DOHH2 (cell line): ENCODE data around the gene RANBP10.
A peak's percentile ranks its signal among the peaks of the same experiment; 100 is the strongest.

Source experiments
- H3F3A ChIP-seq: fragments of 200-600 bp; sonication (generic), shearing (Covaris generic); 2 replicates; pipeline ENCODE4 v1.6.0; 2016; ENCODE audit warnings: antibody characterized with exemption, mild to moderate bottlenecking; ENCODE audit not compliant: control insufficient read depth, insufficient read depth
- H3K27ac ChIP-seq: fragments of 200-600 bp; sonication (generic); 2 replicates; pipeline ENCODE4 v1.5.1; 2014; ENCODE audit warnings: low read depth, mild to moderate bottlenecking, low read length, moderate library complexity
- H3K27me3 ChIP-seq: fragments of 200-600 bp; sonication (generic); 2 replicates; pipeline ENCODE4 v1.6.1; 2014; ENCODE audit warnings: mild to moderate bottlenecking, low read length, mixed read lengths; ENCODE audit not compliant: control insufficient read depth
- H3K36me3 ChIP-seq: fragments of 200-600 bp; sonication (generic); 2 replicates; pipeline ENCODE4 v1.6.1; 2014; ENCODE audit warnings: mild to moderate bottlenecking, low read length, moderate library complexity, mixed read lengths; ENCODE audit not compliant: control insufficient read depth
- H3K4me1 ChIP-seq: fragments of 200-600 bp; sonication (generic); 2 replicates; pipeline ENCODE4 v1.6.1; 2014; ENCODE audit warnings: mild to moderate bottlenecking, low read length, mixed read lengths; ENCODE audit not compliant: control insufficient read depth
- H3K4me2 ChIP-seq: fragments of 200-600 bp; sonication (generic); 2 replicates; pipeline ENCODE4 v1.6.0; 2014; ENCODE audit warnings: mild to moderate bottlenecking, low read length, moderate library complexity
- H3K4me3 ChIP-seq: fragments of 200-600 bp; sonication (generic); 2 replicates; pipeline ENCODE4 v1.5.1; 2014; ENCODE audit warnings: mild to moderate bottlenecking, low read length, mixed read lengths
- H3K79me2 ChIP-seq: fragments of 200-600 bp; sonication (generic); 2 replicates; pipeline ENCODE4 v1.6.1; 2014; ENCODE audit warnings: mild to moderate bottlenecking, low read length, mixed read lengths; ENCODE audit not compliant: control insufficient read depth
- H3K9me2 ChIP-seq: fragments of 200-600 bp; sonication (generic); replicated peaks from 2 replicates; pipeline ENCODE4 v1.6.1; 2014; ENCODE audit warnings: mild to moderate bottlenecking, low read length, mixed read lengths; ENCODE audit not compliant: control insufficient read depth
- H3K9me3 ChIP-seq: fragments of 200-600 bp; sonication (generic); 2 replicates; pipeline ENCODE4 v1.6.1; 2014; ENCODE audit warnings: antibody characterized with exemption, low read length, mixed read lengths; ENCODE audit not compliant: control insufficient read depth, insufficient read depth
- H4K20me1 ChIP-seq: fragments of 200-600 bp; sonication (generic); 2 replicates; pipeline ENCODE4 v1.6.0; 2014; ENCODE audit warnings: low read depth, mild to moderate bottlenecking, antibody characterized with exemption, low read length, moderate library complexity; ENCODE audit not compliant: control insufficient read depth, insufficient read depth
- CTCF ChIP-seq: fragments of 200-600 bp; sonication (generic); IDR thresholded peaks from one replicate; pipeline ENCODE4 v1.5.1; 2014; ENCODE audit warnings: antibody characterized with exemption, mild to moderate bottlenecking, low read depth, low read length; ENCODE audit not compliant: poor library complexity, severe bottlenecking
- EZH2phosphoT487 ChIP-seq: fragments of 200-600 bp; sonication (generic); IDR thresholded peaks from 2 replicates; pipeline ENCODE4 v1.6.1; 2017; ENCODE audit warnings: borderline replicate concordance, mild to moderate bottlenecking, antibody characterized with exemption, low read length, moderate library complexity, mixed read lengths

Gene RANBP10

DNA sequence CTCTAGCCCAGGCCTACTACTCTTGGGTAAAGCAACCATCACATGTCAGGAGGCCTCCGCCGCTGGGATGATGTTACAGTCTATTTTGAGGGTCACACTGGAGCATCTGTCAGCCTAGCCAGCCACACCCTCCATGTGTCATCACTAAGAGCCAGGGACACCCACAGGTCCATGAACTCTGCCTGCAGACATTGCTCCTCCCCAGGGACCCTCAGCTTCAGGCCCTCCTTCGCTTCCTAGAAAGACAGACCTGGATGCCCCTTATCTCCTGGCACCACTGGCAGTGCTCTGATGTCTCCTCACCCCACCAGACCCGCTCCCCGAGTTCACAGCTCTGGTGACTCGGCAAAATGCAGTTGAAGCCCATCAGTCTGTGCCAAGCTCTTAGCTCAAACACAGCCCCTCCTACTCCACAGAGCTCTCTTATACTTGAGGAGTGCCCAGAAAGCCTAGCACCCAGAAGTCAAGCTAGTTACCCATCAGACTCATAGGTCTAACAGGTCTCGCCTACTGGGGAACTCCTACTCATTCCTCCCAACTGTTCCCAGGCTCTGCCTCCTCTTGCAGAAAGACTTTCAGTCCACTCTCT lies 5.9 kb downstream of the RANBP10 start:
- Histone ChIP-seq H3K4me3 (no peak overlapping the region), H3K27ac (no peak overlapping the region), H3K9me3 (no peaks in the 10 kb centered on the region), H3K79me2 (peaks cover 60% of the 10 kb centered on the region), H3K4me1 (peaks cover 34% of the 10 kb centered on the region), H3K4me2 (no peak overlapping the region), H3K9me2 (no peaks in the 10 kb centered on the region), H3F3A (0 out of 2 replicates have a peak, but pooled peaks cover 3% of the 10 kb centered on the region), H3K36me3 (peaks cover 38% of the 10 kb centered on the region), H3K27me3 (no peaks in the 10 kb centered on the region), H4K20me1 (no peaks in the 10 kb centered on the region)
- no peak for TF ChIP-seq CTCF
- TF ChIP-seq EZH2phosphoT487, result no peak

DNA sequence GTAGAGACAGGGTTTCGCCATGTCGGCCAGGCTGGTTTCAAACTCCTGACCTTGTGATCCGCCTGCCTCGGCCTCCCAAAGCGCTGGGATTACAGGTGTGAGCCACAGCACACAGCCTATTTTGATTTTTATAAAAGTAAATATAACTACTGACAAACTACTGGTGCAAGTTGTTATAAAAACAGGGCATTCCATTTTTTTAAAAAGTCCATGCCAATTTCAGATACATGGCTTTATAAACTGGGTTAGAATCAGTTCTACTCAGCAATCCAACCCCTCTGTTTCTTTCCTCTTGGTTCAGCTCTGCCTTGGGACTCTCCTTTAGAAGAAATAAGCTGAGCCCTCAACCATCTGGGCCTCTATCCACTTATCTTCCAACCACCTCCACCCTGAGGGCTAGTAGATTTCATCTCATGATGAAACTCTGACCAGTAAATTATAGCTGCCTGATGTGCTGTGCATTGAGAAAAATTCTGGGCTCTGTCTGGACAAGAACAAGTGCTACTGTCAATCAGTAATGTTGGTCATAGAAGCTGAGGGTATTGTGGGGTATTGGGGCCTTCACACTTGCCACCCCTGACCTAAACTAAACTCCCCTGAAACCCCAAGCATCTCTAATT lies 10.2 kb downstream of the RANBP10 start:
- peaks cover 2% of the 10 kb centered on the region for H3K4me1 ChIP-seq
- peaks cover 37% of the 10 kb centered on the region for H3K79me2 ChIP-seq
- peaks cover 16% of the 10 kb centered on the region for H3K36me3 ChIP-seq
- no peaks in the 10 kb centered on the region for H3K9me3 ChIP-seq
- H3K4me3 ChIP-seq, result no peak overlapping the region
- H3K9me2 ChIP-seq, result no peaks in the 10 kb centered on the region
- no peak overlapping the region for H3K27ac ChIP-seq
- TF ChIP-seq CTCF (no peak), EZH2phosphoT487 (no peak)
- no peaks in the 10 kb centered on the region for H4K20me1 ChIP-seq
- no peak overlapping the region for H3K4me2 ChIP-seq
- no peaks in the 10 kb centered on the region for H3K27me3 ChIP-seq
- H3F3A ChIP-seq, result no peaks in the 10 kb centered on the region

- no peak overlapping the region for H3K27ac ChIP-seq
- no peak for TF ChIP-seq EZH2phosphoT487
- H3K4me2 ChIP-seq, result no peak overlapping the region
- no peak overlapping the region for H3K4me3 ChIP-seq
- no peaks in the 10 kb centered on the region for H3K36me3 ChIP-seq
- H3K27me3 ChIP-seq, result no peaks in the 10 kb centered on the region
- H3K4me1 ChIP-seq, result peaks cover 18% of the 10 kb centered on the region
- H3K9me2 ChIP-seq, result no peaks in the 10 kb centered on the region
- peaks cover 24% of the 10 kb centered on the region for H3K79me2 ChIP-seq
- no peaks in the 10 kb centered on the region for H3K9me3 ChIP-seq
- no peaks in the 10 kb centered on the region for H4K20me1 ChIP-seq
- 0 out of 2 replicates have a peak, but pooled peaks cover 3% of the 10 kb centered on the region for H3F3A ChIP-seq
Observed at GRCh38 chr16:67790071-67790470, 16.3 kb downstream of the RANBP10 start.

DNA sequence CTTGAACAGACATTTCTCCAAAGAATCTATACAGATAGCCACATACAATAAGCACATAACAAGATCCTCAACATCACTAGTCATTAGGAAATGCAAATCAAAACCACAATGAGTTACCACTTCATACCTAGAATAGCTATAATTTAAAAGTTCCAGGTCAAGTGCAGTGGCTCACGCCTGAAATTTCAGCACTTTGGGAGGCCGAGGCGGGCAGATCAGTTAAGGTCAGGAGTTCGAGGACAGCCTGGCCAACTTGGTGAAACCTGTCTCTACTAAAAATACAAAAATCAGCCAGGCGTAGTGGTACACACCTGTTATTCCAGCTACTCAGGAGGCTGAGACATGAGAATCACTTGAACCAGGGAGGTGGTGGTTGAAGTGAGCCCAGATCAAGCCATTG lies 19.9 kb downstream of the RANBP10 start:
- Histone ChIP-seq H3K4me2 (peak overlapping the region; percentile 80), H4K20me1 (no peaks in the 10 kb centered on the region), H3K27ac (0 out of 2 replicates have a peak overlapping the region, but pooled peaks have one; percentile 30), H3K27me3 (no peaks in the 10 kb centered on the region), H3K9me2 (no peaks in the 10 kb centered on the region), H3K79me2 (peaks cover 24% of the 10 kb centered on the region), H3K36me3 (no peaks in the 10 kb centered on the region), H3K4me3 (peak overlapping the region; percentile 55), H3K9me3 (no peaks in the 10 kb centered on the region), H3F3A (0 out of 2 replicates have a peak, but pooled peaks cover 3% of the 10 kb centered on the region), H3K4me1 (peaks cover 18% of the 10 kb centered on the region)
- no peak for TF ChIP-seq CTCF
- no peak for TF ChIP-seq EZH2phosphoT487
